Erythroblast (primary cell): ENCODE measurements around the gene PROX2.

ENCODE experiments used
- DNase-seq, 2 experiments: peaks; one replicate each; lab custom pipeline; 2025; lab: John Stamatoyannopoulos, UW
- GATA1 ChIP-seq: IDR thresholded peaks from 2 replicates; pipeline ENCODE4 v1.6.1; 2011; ENCODE audit warnings: low read depth, mild to moderate bottlenecking, control low read depth, low read length, moderate library complexity
- POLR2A ChIP-seq: IDR thresholded peaks from 2 replicates; pipeline ENCODE4 v1.6.1; 2011; ENCODE audit warnings: mild to moderate bottlenecking, low read length

PROX2 gene

DNA sequence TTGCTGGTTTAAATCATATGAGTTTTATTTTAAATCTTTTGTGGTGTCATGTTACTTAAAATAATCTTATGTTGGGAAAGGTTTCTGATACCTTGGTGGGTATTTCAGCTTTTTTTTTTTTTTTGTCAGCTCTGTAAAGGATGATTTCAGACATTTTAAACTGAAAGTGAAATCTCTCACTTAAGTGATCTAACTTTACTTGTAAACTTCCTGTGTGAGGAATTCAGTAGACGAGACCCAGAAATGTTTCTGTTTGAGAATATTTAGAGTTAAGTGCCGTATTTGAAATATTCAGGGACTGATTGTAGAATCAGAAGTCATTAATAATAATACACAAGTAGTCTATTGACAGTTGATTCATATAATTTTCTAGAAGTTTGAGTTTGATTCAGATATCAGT lies 37.8 kb downstream of the PROX2 start:
- DNase-seq: no peak

GRCh38 chr14:74836251-74836960 lies 39.5 kb downstream of the PROX2 start:
- TF ChIP-seq GATA1: no peak
- TF ChIP-seq POLR2A: no peak
- no peak for DNase-seq

More for the DNA sequence above, 37.8 kb downstream of the PROX2 start:
- TF ChIP-seq POLR2A: no peak
- TF ChIP-seq GATA1: no peak

- TF ChIP-seq POLR2A: no peak
- no peak for TF ChIP-seq GATA1
- no peak for DNase-seq
Observed at GRCh38 chr14:74835645-74836250, 40.2 kb downstream of the PROX2 start.

DNA sequence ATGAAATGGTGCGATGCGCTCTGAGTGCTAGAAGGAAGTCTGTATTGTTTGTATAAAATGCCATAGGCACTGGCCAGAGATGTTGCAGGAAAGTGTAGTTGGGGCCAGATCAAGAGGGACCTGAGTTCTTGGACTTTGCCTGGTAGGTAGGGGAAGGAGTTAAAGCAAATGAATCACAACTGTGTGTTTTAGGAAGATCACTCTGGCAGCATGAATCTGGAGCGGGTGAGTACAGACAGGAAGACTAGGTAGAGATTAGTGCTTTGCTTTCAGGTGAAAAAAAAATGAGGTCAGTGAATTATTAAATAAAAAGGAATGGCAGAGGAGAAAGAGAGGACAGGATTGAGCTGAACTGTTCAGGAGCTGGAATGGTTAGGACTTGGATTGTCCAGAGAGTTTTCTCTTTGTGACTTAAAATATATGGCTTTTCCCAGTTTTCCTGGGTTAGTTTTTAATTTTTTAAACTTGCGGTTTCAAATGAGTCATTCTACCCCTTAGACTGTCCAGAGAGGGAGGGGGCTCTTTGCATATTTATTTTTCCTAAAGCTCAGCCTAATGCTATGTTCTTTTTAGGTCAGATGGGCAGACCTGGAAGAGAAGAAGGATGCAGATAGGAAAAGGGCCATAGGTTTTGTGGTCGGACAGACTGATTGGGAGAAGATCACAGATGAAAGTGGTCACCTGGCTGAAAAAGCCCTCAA lies 41.1 kb downstream of the PROX2 start:
- DNase-seq: no peak
- TF ChIP-seq POLR2A (no peak), GATA1 (no peak)

DNA sequence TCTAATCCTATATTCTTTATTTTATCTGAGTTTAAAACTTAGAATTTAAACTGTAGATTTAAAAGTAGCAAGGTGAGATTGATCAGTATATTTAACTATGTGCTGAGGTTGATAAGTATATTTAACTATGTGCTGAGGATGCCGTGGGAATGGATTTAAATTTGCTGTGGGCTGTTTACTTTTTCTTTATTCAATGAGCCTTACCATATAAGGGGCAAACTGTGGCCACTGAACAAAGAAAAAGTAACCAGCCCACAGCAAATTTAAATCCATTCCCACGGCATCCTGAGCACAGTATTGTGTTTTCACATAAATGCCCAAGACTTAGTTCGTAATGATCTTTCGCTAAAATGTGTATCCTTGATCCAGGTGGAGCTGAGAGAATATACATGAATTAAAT lies 43.1 kb downstream of the PROX2 start:
- DNase-seq: no peak
- TF ChIP-seq GATA1 (no peak), POLR2A (no peak)

DNA sequence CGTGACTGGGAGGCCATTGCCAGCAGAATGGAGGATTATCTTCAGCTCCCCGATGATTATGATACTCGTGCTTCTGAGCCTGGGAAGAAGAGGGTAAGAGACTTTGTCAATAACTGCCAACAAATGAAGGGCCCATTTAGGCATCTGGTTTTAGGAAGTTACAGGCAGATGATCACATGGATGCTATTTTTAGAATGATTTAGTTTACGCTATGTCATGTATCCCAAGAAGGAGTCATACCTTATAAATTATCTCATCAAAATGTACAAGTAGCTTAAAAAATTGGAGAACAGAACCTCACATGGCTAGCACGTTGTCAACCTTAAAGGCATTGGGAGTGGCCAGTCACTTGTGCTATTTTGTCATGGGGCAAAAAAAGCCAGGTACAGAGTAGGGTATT lies 46.7 kb downstream of the PROX2 start:
- TF ChIP-seq GATA1 (no peak), POLR2A (no peak)
- no peak for DNase-seq

- no peak for TF ChIP-seq POLR2A
- TF ChIP-seq GATA1: no peak
- no peak for DNase-seq
Observed at GRCh38 chr14:74826574-74826973, 49.4 kb downstream of the PROX2 start.
